RWPE1 (cell line): ENCODE data around the gene THAP6.

Experiments
- CTCF ChIA-PET: fragments of 350-600 bp; sonication (Branson Sonifier 250); formaldehyde crosslinking; extraction: SDS; loops from one replicate; lab custom pipeline; 2021; lab: Yijun Ruan, JAX
- POLR2A ChIA-PET: fragments of 400-600 bp; formaldehyde crosslinking; extraction: SDS; loops from one replicate; lab custom pipeline; 2020; ENCODE audit warnings: antibody characterized with exemption; ENCODE audit not compliant: low non-redundant PET; lab: Yijun Ruan, JAX
- DNase-seq: peaks from one replicate; pipeline ENCODE4 v3.0.0; 2012; ENCODE audit warnings: low spot score
- H3K27ac ChIP-seq: fragments of 450-650 bp; 2 replicates; pipeline ENCODE4 v1.5.1; 2017
- CTCF ChIP-seq: fragments of 450-650 bp; conservative IDR thresholded peaks from 2 replicates; pipeline ENCODE4 v1.5.1; 2017; ENCODE audit warnings: low read depth, mild to moderate bottlenecking

The THAP6 gene

GRCh38 chr4:75552452-75552851, 38.2 kb downstream of the THAP6 start:
- TF ChIP-seq CTCF: no peak
- ChIA-PET POLR2A (no interaction called here), CTCF (no interaction called here)
- no peak overlapping the region for H3K27ac ChIP-seq
- no peak for DNase-seq

GRCh38 chr4:75555294-75556164, 41.3 kb downstream of the THAP6 start, which contains the start of gene ODAPH:
Gene ODAPH (plus strand): TSS chr4:75556066. CDS start chr4:75556083, 17 bp downstream.
- ChIA-PET POLR2A (no interaction called here), CTCF (interaction anchor here (0.6 to 0.7 kb wide), 4 partner anchors 13 to 292 kb away, joined by 3 to 7 read pairs (median 4); no protein-coding TSS in a partner anchor)
- DNase-seq: peak; percentile 72
- no peak within 1 kb of the TSS for H3K27ac ChIP-seq
- no peak for TF ChIP-seq CTCF

- TF ChIP-seq CTCF: no peak
- H3K27ac ChIP-seq: no peak overlapping the region
- no peak for DNase-seq
- ChIA-PET CTCF (interaction anchor here (0.6 kb wide), 2 partner anchors 41 to 1297 kb away, joined by 3 read pairs; no protein-coding TSS in a partner anchor), POLR2A (no interaction called here)
Measured at GRCh38 chr4:75557696-75558095, 43.4 kb downstream of the THAP6 start.

DNA sequence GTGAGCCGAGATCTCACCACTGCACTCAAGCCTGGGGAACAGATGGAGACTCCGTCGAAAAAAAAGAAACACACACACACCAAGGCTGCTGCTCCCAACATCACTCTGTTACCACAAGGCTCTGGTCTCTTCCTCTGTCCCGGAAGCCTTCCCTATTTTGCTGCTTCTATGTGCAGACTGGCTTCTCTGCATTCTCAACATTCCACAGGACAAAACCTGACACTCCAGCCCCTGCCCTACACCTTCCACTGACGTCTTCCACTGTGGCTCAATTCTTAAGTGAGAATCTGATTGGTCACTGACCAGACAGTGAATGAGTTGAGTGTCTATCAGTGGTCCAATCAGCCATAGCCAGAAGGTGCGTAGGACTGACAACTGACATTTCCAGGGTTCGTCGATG, 47.5 kb downstream of the THAP6 start:
- no peak for DNase-seq
- TF ChIP-seq CTCF: no peak
- CTCF ChIA-PET: interaction anchor here (0.6 kb wide), 1 partner anchor 784 kb away, joined by 5 read pairs; no protein-coding TSS in a partner anchor
- POLR2A ChIA-PET: interaction anchor here (0.7 kb wide), 1 partner anchor 65 kb away, joined by 6 read pairs; no protein-coding TSS in a partner anchor
- H3K27ac ChIP-seq: no peak overlapping the region

GRCh38 chr4:75564023-75564422, 49.8 kb downstream of the THAP6 start:
- no peak for DNase-seq
- CTCF ChIA-PET: no interaction called here
- TF ChIP-seq CTCF: no peak
- POLR2A ChIA-PET: no interaction called here
- no peak overlapping the region for H3K27ac ChIP-seq

DNA sequence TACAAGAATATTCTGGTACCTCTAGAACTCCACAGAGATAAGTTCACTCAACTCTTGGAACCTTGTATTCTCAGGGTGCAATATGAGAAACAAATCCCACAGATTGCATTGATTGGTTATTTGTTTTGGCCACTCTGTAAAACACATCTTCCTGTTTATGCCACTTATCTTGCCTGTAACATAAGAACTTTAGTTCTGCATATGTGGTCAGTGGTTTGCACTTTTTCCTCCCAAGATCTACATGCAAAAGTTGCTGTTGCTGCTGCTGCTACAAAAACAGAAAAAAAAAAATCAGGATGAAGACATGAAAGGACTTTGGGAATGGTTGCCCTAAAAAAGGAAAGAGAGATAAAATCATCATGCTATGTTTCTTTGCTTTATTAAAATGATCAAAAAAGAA, 51.2 kb downstream of the THAP6 start:
- CTCF ChIA-PET: no interaction called here
- POLR2A ChIA-PET: no interaction called here

More for the DNA sequence above, 51.2 kb downstream of the THAP6 start:
- H3K27ac ChIP-seq: no peak overlapping the region
- DNase-seq: no peak
- no peak for TF ChIP-seq CTCF
